ENCODE results near the gene ABCA4. TPM values are rescaled to one million over a fixed set of nuclear protein-coding genes. Genes with fewer than 3 reads are reported as not detected.
"Not testable (repeated sequence)": the region's sequence is repeated elsewhere in the genome, so short reads cannot be mapped to it uniquely, and the experiment has no call there.

ABCA4 gene
- total RNA-seq, 2 donors from 2014 or later = 0.33 to 0.42 TPM

GRCh38 chr1:93999840-94000415 is 121.0 kb downstream of the ABCA4 start:
- intact Hi-C loops (cut with DNase I) = no loop called here
- DNase-seq (ENCODE audit: low spot score) = no peak

- DNase-seq (ENCODE audit: low spot score); intact Hi-C loops (cut with DNase I): not testable (repeated sequence)
Observed at GRCh38 chr1:93998532-93998931, 122.4 kb downstream of the ABCA4 start.

- no peak for DNase-seq (ENCODE audit: low spot score)
- intact Hi-C loops (cut with DNase I) = no loop called here
Observed at GRCh38 chr1:93997756-93998155, 123.2 kb downstream of the ABCA4 start.

- intact Hi-C loops (cut with DNase I) = no loop called here
- DNase-seq (ENCODE audit: low spot score) = no peak
Observed at GRCh38 chr1:93995837-93996536, 125.0 kb downstream of the ABCA4 start.

- intact Hi-C loops (cut with DNase I) = no loop called here
- DNase-seq (ENCODE audit: low spot score) = no peak
Observed at GRCh38 chr1:93993731-93994130, 127.2 kb downstream of the ABCA4 start.

- intact Hi-C loops (cut with DNase I) = no loop called here
- DNase-seq (ENCODE audit: low spot score) = no peak
Observed at GRCh38 chr1:93992954-93993353, 128.0 kb downstream of the ABCA4 start.

GRCh38 chr1:93992190-93992589 is 128.8 kb downstream of the ABCA4 start:
- intact Hi-C loops (cut with DNase I) = no loop called here
- DNase-seq (ENCODE audit: low spot score) = no peak

GRCh38 chr1:93991271-93991670 is 129.7 kb downstream of the ABCA4 start:
- intact Hi-C loops (cut with DNase I) = no loop called here
- no peak for DNase-seq (ENCODE audit: low spot score)

GRCh38 chr1:93990477-93990876 is 130.5 kb downstream of the ABCA4 start:
- DNase-seq (ENCODE audit: low spot score); intact Hi-C loops (cut with DNase I): not testable (repeated sequence)

GRCh38 chr1:93990010-93990409 is 130.9 kb downstream of the ABCA4 start:
- DNase-seq (ENCODE audit: low spot score) = no peak
- intact Hi-C loops (cut with DNase I) = no loop called here

GRCh38 chr1:93989601-93990000 is 131.3 kb downstream of the ABCA4 start:
- DNase-seq (ENCODE audit: low spot score) = no peak
- intact Hi-C loops (cut with DNase I) = no loop called here

GRCh38 chr1:93988634-93989350 is 132.2 kb downstream of the ABCA4 start:
- intact Hi-C loops (cut with DNase I) = no loop called here
- DNase-seq (ENCODE audit: low spot score) = no peak

- intact Hi-C loops (cut with DNase I) = no loop called here
Observed at GRCh38 chr1:93981274-93981667, 139.7 kb downstream of the ABCA4 start.

GRCh38 chr1:93980320-93981273 is 140.4 kb downstream of the ABCA4 start:
- intact Hi-C loops (cut with DNase I) = no loop called here
- no peak for DNase-seq (ENCODE audit: low spot score)

More at GRCh38 chr1:93981274-93981667, 139.7 kb downstream of the ABCA4 start:
- no peak for DNase-seq (ENCODE audit: low spot score)

GRCh38 chr1:93979718-93980319 is 141.1 kb downstream of the ABCA4 start:
- intact Hi-C loops (cut with DNase I) = no loop called here
- no peak for DNase-seq (ENCODE audit: low spot score)

GRCh38 chr1:93979040-93979717 is 141.8 kb downstream of the ABCA4 start:
- no peak for DNase-seq (ENCODE audit: low spot score)
- intact Hi-C loops (cut with DNase I) = no loop called here

GRCh38 chr1:93977598-93977945 is 143.4 kb downstream of the ABCA4 start:
- DNase-seq (ENCODE audit: low spot score) = no peak
- intact Hi-C loops (cut with DNase I) = no loop called here

- intact Hi-C loops (cut with DNase I) = no loop called here
- DNase-seq (ENCODE audit: low spot score) = no peak
Observed at GRCh38 chr1:93976711-93977597, 144.0 kb downstream of the ABCA4 start.

Measured in posterior vena cava (tissue), 2 donors.